ENCODE data around the gene ACAP3.

DNA sequence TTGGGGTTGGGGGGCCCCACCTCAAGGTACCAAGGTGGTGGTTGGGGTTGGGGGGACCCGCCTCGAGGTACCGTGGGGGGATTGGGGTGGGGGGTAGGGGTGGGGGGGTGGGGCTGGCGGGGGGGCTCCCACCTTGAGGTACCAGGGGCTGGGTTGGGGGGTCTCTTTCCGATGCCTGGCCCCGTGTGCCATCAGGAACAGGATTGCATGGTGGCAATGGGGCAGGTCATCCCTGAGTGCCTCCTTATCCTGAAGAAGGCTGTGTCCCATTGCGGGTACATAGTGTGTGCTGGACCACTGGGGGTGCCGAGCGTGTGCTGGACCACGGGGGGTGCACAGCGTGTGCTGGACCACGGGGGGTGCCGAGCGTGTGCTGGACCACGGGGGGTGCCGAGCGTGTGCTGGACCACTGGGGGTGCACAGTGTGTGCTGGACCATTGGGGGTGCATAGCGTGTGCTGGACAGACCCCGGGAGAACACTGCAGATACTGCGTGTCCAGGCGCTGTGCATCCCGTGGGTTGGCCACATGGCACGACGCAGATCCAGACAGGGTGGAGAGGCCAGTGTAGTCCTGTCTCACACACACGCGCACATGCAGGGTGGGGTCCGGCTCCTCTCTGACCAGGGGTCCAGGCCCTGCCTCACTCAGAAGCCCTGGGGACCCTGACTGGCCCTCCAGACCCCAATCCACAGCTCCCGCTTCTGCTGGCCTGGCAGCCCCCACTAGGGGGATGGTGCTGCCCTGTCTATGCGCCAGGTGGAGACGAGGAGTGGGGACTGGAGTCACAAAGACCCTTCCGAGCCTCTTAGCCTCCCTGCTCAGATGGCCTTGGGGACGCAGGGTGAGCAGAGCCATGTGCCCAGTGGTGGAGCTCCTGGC lies 23.3 kb downstream of the ACAP3 start:
- TF ChIP-seq POLR2A (IDR thresholded peaks at IDR 0.05) = no peak
- TF ChIP-seq, protein P1, sequence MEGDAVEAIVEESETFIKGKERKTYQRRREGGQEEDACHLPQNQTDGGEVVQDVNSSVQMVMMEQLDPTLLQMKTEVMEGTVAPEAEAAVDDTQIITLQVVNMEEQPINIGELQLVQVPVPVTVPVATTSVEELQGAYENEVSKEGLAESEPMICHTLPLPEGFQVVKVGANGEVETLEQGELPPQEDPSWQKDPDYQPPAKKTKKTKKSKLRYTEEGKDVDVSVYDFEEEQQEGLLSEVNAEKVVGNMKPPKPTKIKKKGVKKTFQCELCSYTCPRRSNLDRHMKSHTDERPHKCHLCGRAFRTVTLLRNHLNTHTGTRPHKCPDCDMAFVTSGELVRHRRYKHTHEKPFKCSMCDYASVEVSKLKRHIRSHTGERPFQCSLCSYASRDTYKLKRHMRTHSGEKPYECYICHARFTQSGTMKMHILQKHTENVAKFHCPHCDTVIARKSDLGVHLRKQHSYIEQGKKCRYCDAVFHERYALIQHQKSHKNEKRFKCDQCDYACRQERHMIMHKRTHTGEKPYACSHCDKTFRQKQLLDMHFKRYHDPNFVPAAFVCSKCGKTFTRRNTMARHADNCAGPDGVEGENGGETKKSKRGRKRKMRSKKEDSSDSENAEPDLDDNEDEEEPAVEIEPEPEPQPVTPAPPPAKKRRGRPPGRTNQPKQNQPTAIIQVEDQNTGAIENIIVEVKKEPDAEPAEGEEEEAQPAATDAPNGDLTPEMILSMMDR (IDR thresholded peaks at IDR 0.05 in 4 of 5, conservative IDR thresholded peaks at IDR 0.05 in 1 of 5) = no peak

Measured in gastrocnemius medialis (tissue), 4 donors.